ENCODE data around the gene ATP10B. TPM values are rescaled to one million over a fixed set of nuclear protein-coding genes. Genes with fewer than 3 reads are reported as not detected.
"Not testable (repeated sequence)": the region's sequence is repeated elsewhere in the genome, so short reads cannot be mapped to it uniquely, and the experiment has no call there.

Gene ATP10B
- polyA plus RNA-seq, 1 donor from 2014 or later: 1.9 TPM

DNA sequence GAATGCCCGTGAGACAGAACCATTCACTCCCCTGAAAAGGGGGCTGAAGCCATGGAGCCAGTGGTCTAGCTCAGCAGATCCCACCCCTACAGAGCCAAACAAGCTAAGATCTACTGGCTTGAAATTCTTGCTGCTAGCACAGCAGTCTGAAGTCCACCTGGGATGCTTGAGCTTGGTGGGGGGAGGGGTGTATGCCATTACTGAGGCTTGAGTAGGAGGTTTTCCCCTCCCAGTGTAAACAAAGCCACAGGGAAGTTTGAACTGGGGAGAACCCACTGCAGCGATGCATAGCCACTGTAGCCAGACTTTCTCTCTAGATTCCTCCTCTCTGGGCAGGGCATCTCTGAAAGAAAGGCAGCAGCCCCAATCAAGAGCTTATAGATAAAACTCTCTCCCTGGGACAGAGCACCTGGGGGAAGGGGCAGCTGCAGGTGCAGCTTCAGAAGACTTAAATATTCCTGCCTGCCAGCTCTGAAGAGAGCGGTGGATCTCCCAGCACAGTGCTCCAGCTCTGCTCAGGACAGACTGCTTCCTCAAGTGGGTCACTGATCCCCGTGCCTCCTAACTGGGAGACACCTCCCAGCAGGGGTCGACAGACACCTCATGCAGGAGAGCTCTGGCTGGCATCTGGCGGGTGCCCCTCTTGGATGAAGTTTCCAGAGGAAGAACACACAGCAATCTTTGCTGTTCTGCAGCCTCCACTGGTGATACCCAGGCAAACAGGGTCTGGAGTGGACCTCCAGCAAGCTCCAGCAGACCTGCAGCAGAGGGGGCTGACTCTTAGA is 41.4 kb upstream of the ATP10B start:
- not testable (repeated sequence) for H3K27ac ChIP-seq (ENCODE audit: low read length); H3K36me3 ChIP-seq (ENCODE audit: insufficient read depth, low read length); H4K20me1 ChIP-seq (ENCODE audit: insufficient read depth); H3K4me3 ChIP-seq (ENCODE audit: low read length); H3F3A ChIP-seq (ENCODE audit: insufficient read depth, low read length, poor library complexity, severe bottlenecking); H3K79me2 ChIP-seq (replicated peaks; ENCODE audit: insufficient read depth, low read length); H3K4me2 ChIP-seq (ENCODE audit: low read length); H2AFZ ChIP-seq (ENCODE audit: low read depth, low read length); H3K9me2 ChIP-seq (ENCODE audit: insufficient read depth, low read length); H3K9ac ChIP-seq (ENCODE audit: low read length); H3K27me3 ChIP-seq (ENCODE audit: insufficient read depth, low read depth, low read length); H3K9me3 ChIP-seq (ENCODE audit: low read length)

DNA sequence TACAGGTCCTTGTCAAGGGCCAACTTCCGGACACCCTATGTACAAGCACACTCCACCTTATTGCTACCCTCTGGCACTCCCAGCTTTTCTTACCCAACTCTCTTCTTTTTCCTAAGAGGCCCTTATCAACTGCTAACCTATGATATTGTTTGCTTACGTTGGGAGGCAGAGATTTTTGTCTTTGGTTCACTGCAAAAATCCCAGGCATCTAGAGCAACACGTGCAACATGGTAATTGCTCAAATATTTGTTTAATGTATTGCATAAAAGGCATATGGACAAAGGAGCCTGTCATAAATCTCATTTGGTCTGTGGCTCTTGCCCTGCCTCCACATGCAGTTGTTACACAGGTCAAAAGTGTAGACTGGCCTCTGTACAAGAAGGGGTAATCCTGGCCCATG is 35.8 kb upstream of the ATP10B start:
- TF ChIP-seq RAD21 (conservative IDR thresholded peaks at IDR 0.05) (no peak), EZH2 (IDR thresholded peaks at IDR 0.05; ENCODE audit: borderline replicate concordance, insufficient read depth, low read length, poor library complexity, severe bottlenecking) (no peak), SMC3 (conservative IDR thresholded peaks at IDR 0.05; ENCODE audit: poor library complexity) (no peak), POLR2AphosphoS5 (IDR thresholded peaks at IDR 0.05) (no peak), MXI1 (conservative IDR thresholded peaks at IDR 0.05; ENCODE audit: poor library complexity, severe bottlenecking) (no peak), TAF1 (IDR thresholded peaks at IDR 0.05; ENCODE audit: low read depth) (no peak)
- Histone ChIP-seq H3K9ac (ENCODE audit: low read length) (no peak overlapping the region), H3F3A (ENCODE audit: insufficient read depth, low read length, poor library complexity, severe bottlenecking) (peaks cover 3% of the 10 kb centered on the region), H3K79me2 (replicated peaks; ENCODE audit: insufficient read depth, low read length) (no peaks in the 10 kb centered on the region), H3K27ac (ENCODE audit: low read length) (no peak overlapping the region), H3K9me3 (ENCODE audit: low read length) (no peaks in the 10 kb centered on the region), H3K36me3 (ENCODE audit: insufficient read depth, low read length) (no peaks in the 10 kb centered on the region), H3K4me2 (ENCODE audit: low read length) (no peak overlapping the region), H4K20me1 (ENCODE audit: insufficient read depth) (no peaks in the 10 kb centered on the region), H3K9me2 (ENCODE audit: insufficient read depth, low read length) (no peaks in the 10 kb centered on the region), H3K27me3 (ENCODE audit: insufficient read depth, low read depth, low read length) (no peaks in the 10 kb centered on the region), H2AFZ (ENCODE audit: low read depth, low read length) (no peak overlapping the region), H3K4me3 (ENCODE audit: low read length) (no peak overlapping the region)

DNA sequence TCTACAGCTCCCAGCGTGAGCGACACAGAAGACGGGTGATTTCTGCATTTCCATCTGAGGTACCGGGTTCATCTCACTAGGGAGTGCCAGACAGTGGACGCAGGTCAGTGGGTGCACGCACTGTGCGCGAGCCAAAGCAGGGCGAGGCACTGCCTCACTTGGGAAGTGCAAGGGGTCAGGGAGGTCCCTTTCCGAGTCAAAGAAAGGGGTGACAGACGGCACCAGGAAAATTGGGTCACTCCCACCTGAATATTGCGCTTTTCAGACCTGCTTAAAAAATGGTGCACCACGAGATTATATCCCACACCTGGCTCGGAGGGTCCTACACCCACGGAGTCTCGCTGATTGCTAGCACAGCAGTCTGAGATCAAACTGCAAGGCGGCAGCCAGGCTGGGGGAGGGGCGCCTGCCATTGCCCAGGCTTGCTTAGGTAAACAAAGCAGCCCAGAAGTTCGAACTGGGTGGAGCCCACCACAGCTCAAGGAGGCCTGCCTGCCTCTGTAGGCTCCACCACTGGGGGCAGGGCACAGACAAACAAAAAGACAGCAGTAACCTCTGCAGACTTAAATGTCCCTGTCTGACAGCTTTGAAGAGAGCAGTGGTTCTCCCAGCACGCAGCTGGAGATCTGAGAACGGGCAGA is 21.7 kb upstream of the ATP10B start:
- H2AFZ ChIP-seq (ENCODE audit: low read depth, low read length); H3K4me2 ChIP-seq (ENCODE audit: low read length); H3F3A ChIP-seq (ENCODE audit: insufficient read depth, low read length, poor library complexity, severe bottlenecking); H4K20me1 ChIP-seq (ENCODE audit: insufficient read depth); H3K79me2 ChIP-seq (replicated peaks; ENCODE audit: insufficient read depth, low read length); H3K27me3 ChIP-seq (ENCODE audit: insufficient read depth, low read depth, low read length); H3K27ac ChIP-seq (ENCODE audit: low read length); H3K9ac ChIP-seq (ENCODE audit: low read length); H3K9me2 ChIP-seq (ENCODE audit: insufficient read depth, low read length); H3K36me3 ChIP-seq (ENCODE audit: insufficient read depth, low read length); H3K9me3 ChIP-seq (ENCODE audit: low read length); H3K4me3 ChIP-seq (ENCODE audit: low read length): not testable (repeated sequence)

DNA sequence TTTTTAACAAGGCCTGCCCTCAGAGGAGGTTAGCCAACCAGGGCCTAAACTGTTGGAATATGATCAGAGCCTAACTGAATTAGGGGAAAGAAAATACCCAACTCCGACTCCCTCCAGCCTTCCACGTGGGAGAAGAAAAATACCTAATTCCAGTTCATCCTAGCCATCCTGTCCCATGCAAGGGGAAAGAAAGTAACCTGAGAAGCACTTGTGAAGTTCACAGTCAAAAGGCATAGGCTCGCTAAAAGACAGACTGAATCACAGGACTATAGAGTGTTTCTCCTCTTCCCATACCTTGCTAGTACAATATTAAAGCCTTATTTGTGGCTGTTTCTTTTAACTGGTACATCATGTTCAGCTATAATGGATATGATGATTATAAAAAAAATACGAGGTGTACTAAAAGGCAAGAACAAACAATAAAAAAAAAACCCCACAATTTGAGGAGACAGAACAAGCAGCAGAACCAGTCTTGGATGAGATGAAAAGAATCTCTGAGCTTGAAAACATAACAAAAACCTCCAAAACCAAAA is 18.0 kb upstream of the ATP10B start:
- Histone ChIP-seq H3K4me2 (ENCODE audit: low read length) (no peak overlapping the region), H3K9ac (ENCODE audit: low read length) (no peak overlapping the region), H3K27me3 (ENCODE audit: insufficient read depth, low read depth, low read length) (no peaks in the 10 kb centered on the region), H3K4me3 (ENCODE audit: low read length) (no peak overlapping the region), H3K27ac (ENCODE audit: low read length) (no peak overlapping the region), H3F3A (ENCODE audit: insufficient read depth, low read length, poor library complexity, severe bottlenecking) (no peaks in the 10 kb centered on the region), H3K36me3 (ENCODE audit: insufficient read depth, low read length) (no peaks in the 10 kb centered on the region), H3K9me2 (ENCODE audit: insufficient read depth, low read length) (no peaks in the 10 kb centered on the region), H3K79me2 (replicated peaks; ENCODE audit: insufficient read depth, low read length) (no peaks in the 10 kb centered on the region), H2AFZ (ENCODE audit: low read depth, low read length) (no peak overlapping the region), H3K9me3 (ENCODE audit: low read length) (no peaks in the 10 kb centered on the region), H4K20me1 (ENCODE audit: insufficient read depth) (no peaks in the 10 kb centered on the region)
- TF ChIP-seq, protein P1, sequence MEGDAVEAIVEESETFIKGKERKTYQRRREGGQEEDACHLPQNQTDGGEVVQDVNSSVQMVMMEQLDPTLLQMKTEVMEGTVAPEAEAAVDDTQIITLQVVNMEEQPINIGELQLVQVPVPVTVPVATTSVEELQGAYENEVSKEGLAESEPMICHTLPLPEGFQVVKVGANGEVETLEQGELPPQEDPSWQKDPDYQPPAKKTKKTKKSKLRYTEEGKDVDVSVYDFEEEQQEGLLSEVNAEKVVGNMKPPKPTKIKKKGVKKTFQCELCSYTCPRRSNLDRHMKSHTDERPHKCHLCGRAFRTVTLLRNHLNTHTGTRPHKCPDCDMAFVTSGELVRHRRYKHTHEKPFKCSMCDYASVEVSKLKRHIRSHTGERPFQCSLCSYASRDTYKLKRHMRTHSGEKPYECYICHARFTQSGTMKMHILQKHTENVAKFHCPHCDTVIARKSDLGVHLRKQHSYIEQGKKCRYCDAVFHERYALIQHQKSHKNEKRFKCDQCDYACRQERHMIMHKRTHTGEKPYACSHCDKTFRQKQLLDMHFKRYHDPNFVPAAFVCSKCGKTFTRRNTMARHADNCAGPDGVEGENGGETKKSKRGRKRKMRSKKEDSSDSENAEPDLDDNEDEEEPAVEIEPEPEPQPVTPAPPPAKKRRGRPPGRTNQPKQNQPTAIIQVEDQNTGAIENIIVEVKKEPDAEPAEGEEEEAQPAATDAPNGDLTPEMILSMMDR (IDR thresholded peaks at IDR 0.05; ENCODE audit: poor library complexity, severe bottlenecking): no peak
- TF ChIP-seq SMC3 (conservative IDR thresholded peaks at IDR 0.05; ENCODE audit: poor library complexity) (no peak), POLR2AphosphoS5 (IDR thresholded peaks at IDR 0.05) (no peak), RAD21 (conservative IDR thresholded peaks at IDR 0.05) (no peak), MXI1 (conservative IDR thresholded peaks at IDR 0.05; ENCODE audit: poor library complexity, severe bottlenecking) (no peak), EP300 (conservative IDR thresholded peaks at IDR 0.05; ENCODE audit: poor library complexity, severe bottlenecking) (no peak), EZH2 (IDR thresholded peaks at IDR 0.05; ENCODE audit: borderline replicate concordance, insufficient read depth, low read length, poor library complexity, severe bottlenecking) (no peak), TAF1 (IDR thresholded peaks at IDR 0.05; ENCODE audit: low read depth) (no peak)
- TF ChIP-seq, protein P2, sequence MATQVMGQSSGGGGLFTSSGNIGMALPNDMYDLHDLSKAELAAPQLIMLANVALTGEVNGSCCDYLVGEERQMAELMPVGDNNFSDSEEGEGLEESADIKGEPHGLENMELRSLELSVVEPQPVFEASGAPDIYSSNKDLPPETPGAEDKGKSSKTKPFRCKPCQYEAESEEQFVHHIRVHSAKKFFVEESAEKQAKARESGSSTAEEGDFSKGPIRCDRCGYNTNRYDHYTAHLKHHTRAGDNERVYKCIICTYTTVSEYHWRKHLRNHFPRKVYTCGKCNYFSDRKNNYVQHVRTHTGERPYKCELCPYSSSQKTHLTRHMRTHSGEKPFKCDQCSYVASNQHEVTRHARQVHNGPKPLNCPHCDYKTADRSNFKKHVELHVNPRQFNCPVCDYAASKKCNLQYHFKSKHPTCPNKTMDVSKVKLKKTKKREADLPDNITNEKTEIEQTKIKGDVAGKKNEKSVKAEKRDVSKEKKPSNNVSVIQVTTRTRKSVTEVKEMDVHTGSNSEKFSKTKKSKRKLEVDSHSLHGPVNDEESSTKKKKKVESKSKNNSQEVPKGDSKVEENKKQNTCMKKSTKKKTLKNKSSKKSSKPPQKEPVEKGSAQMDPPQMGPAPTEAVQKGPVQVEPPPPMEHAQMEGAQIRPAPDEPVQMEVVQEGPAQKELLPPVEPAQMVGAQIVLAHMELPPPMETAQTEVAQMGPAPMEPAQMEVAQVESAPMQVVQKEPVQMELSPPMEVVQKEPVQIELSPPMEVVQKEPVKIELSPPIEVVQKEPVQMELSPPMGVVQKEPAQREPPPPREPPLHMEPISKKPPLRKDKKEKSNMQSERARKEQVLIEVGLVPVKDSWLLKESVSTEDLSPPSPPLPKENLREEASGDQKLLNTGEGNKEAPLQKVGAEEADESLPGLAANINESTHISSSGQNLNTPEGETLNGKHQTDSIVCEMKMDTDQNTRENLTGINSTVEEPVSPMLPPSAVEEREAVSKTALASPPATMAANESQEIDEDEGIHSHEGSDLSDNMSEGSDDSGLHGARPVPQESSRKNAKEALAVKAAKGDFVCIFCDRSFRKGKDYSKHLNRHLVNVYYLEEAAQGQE (IDR thresholded peaks at IDR 0.05; ENCODE audit: borderline replicate concordance): no peak

Measured in neural cell (in vitro differentiated cells).